HG02763 (cell line): Measurements from ENCODE around the gene TRAM2.

Experiments
- ATAC-seq: cut with Tn5 transposase; IDR thresholded peaks from one replicate; pipeline ENCODE4 v1.9.1; 2021; ENCODE audit warnings: mild to moderate bottlenecking, moderate library complexity; ENCODE audit not compliant: unreplicated experiment

Gene TRAM2

DNA sequence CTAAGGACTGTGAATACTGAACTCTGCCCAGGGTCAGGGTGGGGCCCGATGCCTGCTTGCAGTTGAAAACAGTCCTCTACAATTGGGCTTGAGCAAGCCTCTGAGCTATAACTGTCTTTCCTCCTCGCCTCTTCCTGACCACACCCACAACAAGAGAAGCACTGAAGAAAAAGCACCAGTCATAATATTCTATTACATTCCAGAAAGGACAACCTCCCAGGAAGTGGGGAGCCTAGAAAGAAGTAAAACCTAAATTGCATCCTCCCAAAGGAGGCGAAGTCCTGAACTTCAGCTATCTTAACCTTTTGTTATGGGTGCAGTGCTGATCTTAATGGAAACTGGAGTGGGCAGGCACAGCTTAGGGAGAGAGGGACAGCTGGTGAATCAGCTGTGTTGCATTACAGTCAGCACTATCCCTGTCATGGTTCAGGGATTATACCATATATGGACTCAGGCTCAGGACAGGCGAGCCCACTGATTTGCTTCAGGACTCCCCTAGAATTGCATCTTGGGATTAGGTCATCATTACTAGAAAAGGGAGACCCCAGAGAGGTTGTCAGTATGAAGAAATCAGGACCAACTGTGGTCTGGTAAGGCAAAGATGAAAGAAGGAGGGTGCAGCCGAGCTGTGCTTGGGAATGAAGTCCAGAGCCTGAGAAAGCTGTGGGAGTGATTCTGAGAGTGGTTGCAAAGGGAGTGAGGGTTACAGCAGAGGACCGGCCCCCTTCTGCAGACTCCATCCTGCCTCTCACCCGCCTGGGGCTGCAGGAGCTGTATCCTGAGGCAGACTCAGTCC lies 18.3 kb upstream of the TRAM2 start:
- ATAC-seq: peak; percentile 71

DNA sequence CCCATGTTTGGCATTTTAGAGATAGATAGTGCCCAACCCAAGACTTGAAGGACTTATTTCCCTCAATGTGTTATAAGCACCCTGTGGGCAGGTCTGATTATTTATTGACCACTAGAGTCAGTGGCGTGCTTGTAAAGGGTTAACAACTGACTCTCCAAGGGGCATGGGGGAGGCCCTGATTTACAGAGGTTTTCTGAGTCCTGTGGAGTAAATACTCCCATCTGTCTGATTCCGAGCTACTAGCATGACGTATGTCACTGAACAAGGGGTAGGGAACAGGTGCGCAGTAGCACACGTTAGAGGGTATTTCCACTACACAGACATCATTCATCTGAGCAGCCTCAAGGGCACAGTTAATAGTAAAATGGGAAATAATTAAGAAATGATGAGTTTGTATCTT lies 17.4 kb upstream of the TRAM2 start:
- ATAC-seq: no peak

DNA sequence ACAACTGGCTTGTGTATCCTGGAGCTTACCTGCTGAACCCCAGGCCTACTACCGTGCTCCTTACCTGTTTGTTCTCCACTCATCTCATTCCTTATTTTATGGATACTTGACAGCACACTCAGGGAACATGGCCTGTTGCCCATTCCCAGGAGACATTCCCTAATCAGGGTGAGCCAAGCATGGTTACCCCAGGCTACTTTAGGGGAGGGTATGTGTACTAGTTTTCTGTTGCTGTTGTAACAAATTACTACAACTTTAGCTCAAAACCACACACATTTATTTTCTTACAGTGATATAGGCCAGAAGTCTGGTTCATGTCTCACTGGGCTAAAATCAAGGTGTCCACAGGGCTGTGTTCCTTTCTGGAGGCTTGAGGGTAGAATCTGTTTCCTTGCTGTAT lies 15.0 kb upstream of the TRAM2 start:
- ATAC-seq: no peak

DNA sequence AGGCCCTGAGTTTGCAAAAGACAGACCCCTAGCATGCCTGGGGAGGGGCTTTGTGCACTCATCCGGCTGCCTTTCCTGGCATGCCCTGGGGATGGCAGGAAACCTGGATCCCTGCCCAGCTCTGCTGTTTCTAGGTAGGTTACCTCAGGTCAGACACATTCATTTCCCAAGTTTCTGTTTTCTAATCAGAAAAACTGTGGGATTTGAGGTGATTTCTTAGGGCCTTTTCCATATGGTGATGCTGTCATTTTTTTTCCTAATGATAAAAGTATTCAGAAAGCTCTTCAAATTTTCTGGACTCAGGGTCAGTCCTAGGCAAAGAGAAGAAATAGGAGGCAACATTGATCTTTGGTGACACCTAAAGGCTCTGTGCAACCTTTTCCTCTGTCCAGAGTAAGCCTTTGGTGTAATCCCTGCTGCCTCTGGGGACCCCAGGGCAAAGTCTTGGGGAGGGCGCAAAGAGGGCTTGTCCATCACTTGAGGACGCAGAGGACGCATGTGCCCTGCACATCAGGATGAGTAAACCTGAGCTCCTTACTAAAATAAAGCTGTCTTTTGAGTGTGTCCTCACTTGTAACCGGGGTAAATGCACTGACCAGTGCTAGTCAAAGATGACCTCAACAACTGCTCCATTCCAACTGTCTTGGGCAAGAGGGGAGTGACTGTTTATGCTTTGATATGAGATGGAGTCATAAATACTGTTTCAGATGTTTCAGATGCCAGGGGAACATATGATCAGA lies 13.5 kb upstream of the TRAM2 start:
- ATAC-seq: no peak

- ATAC-seq: no peak
Observed at GRCh38 chr6:52588710-52589091, 11.8 kb upstream of the TRAM2 start.

GRCh38 chr6:52588087-52588709 lies 11.3 kb upstream of the TRAM2 start:
- ATAC-seq: no peak

DNA sequence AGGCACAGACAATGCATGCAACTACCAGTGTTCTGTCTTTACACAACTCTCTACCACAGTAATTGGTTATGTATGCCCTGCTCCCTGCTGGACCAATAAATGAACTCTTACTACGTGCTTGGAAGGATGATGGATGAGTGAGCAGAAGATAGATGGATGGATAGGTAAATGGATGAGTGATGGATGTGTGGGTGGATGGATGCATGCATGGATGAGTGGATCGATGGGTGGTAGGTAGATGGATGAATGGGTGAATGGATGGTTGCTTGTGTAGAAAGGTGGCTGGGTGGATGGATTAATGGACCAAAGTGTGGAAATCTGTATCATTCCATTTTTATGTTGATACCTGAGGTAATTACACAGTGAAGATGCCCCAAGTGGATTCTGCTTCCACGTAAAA lies 10.1 kb upstream of the TRAM2 start:
- no peak for ATAC-seq

DNA sequence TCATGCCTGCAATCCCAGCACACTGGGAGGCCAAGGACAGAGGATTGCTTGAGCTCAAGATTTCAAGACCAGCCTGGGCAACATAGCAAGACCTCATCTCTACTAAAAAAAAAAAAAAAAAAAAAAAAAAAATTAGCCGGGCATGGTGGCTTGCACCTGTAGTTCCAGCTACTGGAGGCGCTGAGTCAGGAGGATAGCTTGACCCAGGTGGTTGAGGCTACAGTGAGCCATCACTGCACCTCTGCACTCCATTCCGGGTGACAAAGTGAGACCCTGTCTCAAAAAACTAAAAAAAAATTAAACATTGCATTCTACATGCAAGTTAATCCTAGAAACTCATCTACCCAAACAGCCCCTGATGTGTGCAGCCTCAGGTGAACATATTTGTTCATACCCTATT lies 7.3 kb upstream of the TRAM2 start:
- ATAC-seq: no peak

- no peak for ATAC-seq
Observed at GRCh38 chr6:52582996-52583395, 6.1 kb upstream of the TRAM2 start.

DNA sequence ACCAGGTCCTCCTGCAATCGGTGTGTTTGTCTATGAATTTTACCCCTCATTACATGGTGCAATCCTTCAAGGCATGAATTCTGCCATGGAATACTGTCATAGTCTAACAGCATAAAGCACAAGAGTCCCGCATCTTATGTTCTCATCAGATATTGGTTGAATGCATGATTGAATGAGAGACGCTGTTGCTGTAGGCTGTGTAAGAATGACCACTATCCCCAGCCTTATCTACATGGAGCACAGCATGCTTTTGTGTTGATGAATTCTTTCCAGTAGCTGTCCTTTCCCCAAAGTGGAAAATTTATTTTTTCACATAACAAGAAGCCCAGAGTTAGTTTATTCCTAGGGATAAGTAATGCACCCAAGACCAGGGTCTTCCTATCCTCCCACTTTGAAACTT lies 5.6 kb upstream of the TRAM2 start:
- ATAC-seq: no peak

GRCh38 chr6:52580905-52581304 lies 4.0 kb upstream of the TRAM2 start:
- ATAC-seq: no peak

DNA sequence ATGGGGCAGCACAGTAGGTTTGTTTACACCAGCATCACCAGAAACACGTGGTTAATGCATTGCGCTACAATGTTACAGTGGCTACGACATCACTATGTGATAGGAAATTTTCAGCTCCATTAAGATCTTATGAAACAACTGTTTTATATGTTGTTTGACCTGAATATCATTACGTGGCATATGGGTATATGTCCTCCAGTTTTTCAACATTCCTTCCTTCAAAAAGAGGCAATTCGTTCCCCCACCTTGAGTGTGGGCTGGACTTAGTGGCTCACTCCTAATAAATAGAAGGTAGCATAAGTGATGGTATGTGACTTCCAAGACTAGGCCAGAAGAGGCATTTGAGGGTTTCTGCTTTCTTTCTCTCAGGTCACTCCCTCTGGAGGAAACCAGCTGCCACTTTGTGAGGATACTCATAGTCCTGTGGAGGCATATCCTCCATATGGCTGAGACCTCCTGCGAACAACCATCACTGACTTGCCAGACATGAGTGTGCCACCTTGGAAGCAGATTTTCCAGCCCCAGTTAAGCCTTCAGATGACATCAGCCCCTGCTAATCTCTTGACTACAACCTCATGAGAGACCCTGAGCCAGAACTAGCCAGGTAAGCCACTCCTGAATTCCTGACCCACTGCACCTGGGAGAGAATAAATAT lies 2.3 kb upstream of the TRAM2 start:
- no peak for ATAC-seq

DNA sequence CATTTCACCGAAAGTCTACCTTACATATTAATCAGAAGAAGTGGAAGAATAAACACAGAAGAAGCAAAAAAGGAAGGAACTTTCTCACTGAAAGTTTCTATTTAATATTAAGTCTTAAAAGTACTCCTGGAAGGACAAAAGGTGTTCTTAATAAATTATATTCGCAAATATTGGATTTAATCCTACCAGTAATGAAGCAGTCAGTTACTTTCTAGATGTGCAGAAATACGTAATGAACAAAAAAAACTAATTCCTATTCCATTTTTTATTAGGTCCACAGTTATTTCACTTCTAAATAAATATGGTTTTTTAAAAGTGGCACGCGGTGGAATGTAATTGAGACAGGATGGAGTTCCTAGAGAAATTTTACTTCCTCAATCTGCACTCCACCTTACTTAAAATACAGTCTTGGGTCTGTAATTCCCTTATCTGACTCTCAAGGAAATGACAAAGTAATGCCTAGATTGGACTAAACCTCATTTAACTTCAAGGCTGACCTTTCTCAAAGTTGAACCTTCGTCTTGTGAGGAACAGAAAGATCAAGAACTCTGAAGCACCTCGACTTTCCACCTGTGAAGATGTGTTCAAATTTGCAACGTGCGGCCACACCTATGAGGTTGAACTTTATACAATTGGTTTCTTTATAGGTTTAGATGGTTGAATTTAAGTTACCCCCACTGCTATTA lies 1.1 kb upstream of the TRAM2 start:
- no peak for ATAC-seq

DNA sequence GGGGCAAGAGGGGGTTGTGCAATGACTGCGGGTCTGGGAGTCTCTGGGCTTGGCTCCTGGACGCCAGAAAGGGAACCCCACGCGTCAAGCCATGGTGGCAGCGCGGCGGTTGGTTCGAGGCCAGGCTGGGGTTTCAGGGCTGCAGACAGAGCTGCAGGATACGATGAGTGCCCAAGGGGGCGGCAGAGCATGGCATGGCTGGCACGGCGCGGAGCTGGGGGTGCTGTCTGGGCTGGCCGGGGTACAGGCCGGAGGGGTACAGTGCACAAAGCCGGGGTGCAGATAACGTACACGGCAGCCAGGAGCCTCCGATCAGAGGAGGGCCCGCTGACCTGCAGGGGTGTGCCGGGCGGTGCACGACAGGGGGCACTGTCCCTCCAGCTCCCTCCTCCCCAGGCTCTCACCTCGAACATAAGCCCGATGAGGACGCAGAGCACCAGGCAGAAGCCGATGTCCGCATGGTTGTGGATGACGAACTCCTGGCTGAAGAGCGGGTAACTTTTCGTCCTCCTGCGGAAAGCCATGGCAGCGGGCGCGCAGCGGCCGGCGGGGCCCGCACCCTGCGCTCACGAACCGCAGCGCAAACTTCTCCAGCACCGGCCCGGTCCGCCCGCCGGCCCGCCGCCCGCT lies 353 bp downstream of the TRAM2 start:
- ATAC-seq: peak; percentile 47

- no peak for ATAC-seq
Observed at GRCh38 chr6:52576054-52576391, 837 bp downstream of the TRAM2 start.

DNA sequence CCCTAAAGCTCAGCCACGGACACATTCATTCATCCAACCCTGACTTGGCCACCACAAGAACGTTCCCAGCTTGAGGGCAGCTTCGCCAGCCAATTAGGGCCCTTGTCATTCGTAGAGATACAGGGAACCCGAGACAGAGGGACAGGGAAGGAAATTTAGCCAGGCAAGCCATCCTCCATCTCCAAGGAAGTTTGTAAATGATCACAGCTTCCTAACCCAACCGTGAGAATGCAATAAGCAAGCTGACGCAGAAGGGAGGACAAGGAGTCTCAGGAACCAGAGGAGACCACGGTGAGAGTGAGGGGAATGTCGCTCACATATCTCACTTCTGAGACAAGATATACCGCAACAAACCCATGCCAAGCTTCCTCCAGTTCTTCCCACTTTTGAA lies 1.4 kb downstream of the TRAM2 start:
- ATAC-seq: no peak

- ATAC-seq: peak; percentile 55
Observed at GRCh38 chr6:52574709-52575501, 2.0 kb downstream of the TRAM2 start.

GRCh38 chr6:52573295-52573694 lies 3.6 kb downstream of the TRAM2 start:
- no peak for ATAC-seq

DNA sequence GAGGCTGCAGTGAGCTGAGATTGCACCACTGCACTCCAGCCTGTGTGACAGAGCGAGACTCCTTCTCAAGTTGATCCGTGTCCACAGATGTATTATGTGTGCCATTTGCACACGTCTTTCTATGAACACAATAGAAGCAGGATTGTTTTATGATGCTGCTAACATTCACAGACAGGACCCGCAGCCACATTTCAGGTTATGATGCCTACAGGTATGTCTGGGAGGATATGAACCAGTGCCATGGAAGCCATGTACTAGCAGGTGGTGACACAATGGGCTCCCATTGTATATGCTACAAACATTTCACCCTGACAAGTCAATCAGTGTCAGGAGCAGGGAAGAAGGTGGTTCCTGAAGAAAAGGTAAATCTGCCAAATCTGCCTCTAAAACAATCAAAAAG lies 4.3 kb downstream of the TRAM2 start:
- no peak for ATAC-seq
